Activated gamma-delta T cell (primary cell): ENCODE measurements around the gene JOSD1.
"Not testable (repeated sequence)": the region's sequence is repeated elsewhere in the genome, so short reads cannot be mapped to it uniquely, and the experiment has no call there.

Source experiments
- DNase-seq: peaks from one replicate; lab custom pipeline; 2025; lab: John Stamatoyannopoulos, UW

JOSD1 gene

DNA sequence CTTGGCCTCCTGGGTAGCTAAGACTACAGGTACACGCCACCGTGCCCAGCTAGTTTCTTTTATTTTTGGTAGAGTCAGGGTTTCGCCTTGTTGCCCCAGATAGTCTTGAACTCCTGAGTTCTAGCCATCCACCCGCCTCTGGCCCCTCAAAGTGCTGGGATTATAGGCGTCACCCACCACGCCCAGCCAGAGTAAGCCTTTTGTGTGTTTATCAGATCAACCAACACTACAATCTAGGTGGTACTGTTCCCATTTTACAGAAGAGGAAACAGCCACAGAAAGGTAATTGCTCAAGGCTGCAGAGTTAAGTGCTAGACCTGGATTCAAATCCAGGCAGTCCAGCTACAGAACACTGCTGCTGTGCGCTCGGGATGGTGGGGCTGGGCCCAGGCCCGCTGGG, 15.8 kb downstream of the JOSD1 start:
- DNase-seq, result no peak

DNA sequence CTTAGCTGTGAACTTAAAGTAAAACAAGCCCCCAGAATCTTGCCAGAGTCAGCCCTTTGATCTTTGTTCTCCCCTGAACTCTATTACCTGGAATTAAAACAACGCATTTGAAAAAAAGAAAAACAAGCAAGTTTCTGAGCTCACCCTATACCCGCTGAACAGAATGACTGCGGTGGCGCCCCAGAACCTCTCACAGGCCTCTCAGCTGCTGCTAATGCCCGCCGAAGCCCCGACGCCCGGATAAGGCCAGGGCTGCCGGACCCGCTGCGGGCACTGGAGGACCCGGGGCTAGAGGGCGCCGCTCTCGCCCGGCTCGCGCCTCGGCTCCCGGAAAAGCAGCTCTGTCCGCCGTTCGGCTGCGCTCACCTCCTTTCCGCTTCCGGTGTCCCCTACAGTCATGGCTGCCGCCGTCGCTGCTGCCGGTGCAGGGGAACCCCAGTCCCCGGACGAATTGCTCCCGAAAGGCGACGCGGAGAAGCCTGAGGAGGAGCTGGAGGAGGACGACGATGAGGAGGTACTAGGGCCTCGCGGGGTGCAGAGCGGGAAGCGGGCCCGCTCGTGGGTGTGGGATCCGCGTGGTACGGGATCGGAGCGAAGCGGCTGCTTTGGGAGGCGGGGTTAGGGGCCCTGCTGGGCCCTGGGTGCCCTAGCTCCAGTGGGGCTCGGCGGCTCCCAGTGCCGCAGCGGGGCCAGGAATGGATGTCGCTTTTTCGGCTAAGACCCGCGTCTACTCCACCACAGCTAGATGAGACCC, 19.0 kb downstream of the JOSD1 start, which contains the start of gene TOMM22:
TOMM22 (plus strand) TSS at position 376 of the 754 bp plus-strand sequence; CDS start at position 398, 22 bp downstream.
- peak; percentile 71 for DNase-seq

DNA sequence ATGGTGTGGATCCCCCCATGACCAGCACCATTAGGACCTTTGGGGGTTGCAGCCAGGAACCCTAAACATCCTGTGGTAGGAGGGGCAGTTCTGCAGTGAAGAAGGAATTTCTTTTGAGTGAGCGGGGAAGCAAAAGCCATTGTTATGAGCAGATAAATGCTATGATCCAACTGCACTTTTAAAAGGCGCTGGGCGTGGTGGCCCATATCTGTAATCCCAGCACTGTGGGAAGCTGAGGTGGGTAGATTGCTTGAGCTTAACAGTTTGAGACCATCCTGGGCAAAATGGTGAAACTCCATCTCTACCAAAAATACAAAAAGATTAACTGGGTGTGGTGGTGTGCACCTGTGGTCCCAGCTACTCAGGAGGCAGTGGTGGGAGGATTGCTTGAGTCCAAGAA, 24.9 kb downstream of the JOSD1 start:
- no peak for DNase-seq

GRCh38 chr22:38674888-38675287, 25.9 kb downstream of the JOSD1 start:
- no peak for DNase-seq

DNA sequence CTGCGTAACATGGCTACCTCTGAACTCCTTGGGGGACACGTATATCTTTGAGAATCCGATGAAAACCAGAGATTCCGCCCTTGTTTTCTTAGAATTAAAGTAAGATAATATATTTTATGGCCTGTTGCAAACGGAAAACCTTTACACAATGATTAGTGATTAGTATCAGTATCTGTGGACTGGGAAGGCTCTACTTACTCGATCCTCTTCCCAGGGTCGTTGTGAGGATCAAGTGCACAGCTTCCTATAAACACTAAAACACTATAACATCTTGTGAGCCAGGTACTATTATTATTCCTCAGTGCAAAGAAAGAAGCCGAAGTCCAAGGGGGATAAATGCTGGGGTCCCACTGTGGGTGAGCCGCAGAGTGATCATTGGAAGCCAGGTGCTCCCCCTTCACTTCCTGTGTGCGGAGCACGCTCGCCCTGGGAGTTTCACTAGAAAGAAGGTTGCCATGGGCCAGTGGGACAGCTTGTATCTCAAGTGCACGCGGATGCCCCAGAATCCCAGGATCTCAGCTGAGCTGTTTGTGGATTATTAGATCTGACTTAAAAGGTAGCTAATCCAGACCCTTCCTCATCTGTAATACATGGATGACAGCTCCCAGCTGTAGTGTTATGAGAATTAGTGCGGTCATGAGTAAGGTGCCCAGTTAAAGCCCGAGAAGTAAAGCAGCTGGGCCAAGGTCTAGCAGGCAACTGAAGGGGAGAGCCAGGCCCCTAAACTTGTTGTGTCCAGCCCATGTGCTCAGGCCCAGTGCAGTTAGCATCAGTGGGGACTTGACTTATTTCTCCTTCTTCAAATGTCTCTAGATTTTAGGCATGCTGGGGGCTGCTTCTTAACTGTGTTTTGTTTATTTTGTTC, 43.5 kb downstream of the JOSD1 start:
- DNase-seq, result no peak

GRCh38 chr22:38656256-38657044, 44.3 kb downstream of the JOSD1 start, which contains the start of the genes CBY1 and FAM227A:
CBY1 (plus strand) TSS chr22:38656638; CDS start chr22:38668055, 11,417 bp downstream.
FAM227A (minus strand) TSS chr22:38656392; CDS start chr22:38650168, 6,224 bp downstream.
- DNase-seq, result peak; percentile 82

DNA sequence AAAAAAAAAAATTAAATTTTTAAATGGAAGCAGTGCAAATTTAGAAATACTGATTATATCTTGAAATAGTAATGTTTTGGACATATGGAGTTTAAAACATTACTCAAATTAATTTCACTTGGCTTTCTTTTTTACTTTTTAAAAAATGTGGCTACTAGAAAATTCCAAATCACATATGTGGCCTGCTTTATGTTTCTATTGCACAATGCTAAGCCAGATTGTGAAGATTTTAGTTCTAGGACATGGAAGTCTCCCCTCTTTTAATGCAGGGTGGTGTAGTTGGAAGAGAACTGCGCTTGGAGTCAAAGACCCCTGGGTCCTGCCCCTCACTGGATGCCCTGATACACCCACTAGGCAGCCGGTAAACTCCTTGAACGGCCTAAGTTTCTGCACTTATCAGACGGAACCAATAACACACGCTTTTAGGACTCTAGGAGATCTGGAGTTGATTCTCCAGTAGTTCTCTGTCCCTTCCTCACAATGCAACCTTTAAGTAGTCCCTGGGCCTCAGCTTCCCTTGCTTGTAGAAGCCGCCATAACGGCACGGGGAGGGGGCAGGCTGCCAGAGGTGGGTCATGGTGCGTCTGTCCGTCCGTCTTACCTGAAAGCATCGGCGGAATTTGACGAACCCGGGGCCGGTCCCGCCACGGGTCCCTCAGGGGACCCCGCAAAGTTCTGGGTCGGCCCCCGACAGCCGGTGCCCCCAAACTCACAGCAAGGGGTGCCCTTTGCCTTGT, 45.1 kb downstream of the JOSD1 start:
- DNase-seq, result no peak

GRCh38 chr22:38653741-38654140, 47.0 kb downstream of the JOSD1 start:
- no peak for DNase-seq

- no peak for DNase-seq
Observed at GRCh38 chr22:38652859-38653258, 47.9 kb downstream of the JOSD1 start.

- no peak for DNase-seq
Observed at GRCh38 chr22:38649841-38650522, 50.8 kb downstream of the JOSD1 start.

- DNase-seq, result no peak
Observed at GRCh38 chr22:38645430-38645829, 55.3 kb downstream of the JOSD1 start.

GRCh38 chr22:38644245-38644644, 56.5 kb downstream of the JOSD1 start:
- DNase-seq, result not testable (repeated sequence)

- DNase-seq, result no peak
Observed at GRCh38 chr22:38641476-38642040, 59.2 kb downstream of the JOSD1 start.

- DNase-seq, result no peak
Observed at GRCh38 chr22:38638728-38639127, 62.0 kb downstream of the JOSD1 start.

DNA sequence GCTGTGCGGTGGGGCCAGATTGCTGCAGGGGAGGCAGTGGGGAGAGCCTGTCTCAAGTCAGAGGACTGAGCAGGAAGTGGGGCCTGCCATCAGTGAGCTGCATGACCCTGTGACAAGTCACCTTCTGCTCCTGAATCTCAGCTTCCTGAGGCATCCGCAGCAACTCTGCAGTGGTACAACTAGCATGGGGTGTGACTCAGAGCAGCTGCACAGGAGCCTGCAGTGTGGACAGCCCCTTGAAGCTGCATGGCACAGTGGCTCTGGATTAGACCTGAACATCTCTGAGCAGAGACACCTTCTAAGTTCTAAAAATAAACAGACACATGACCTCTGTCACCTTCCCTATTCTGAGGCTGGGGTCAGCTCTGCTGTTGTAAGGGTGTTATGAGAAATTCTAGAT, 62.5 kb downstream of the JOSD1 start:
- DNase-seq, result no peak
